ENCODE data around the gene TUBB1. TPM values are rescaled to one million over a fixed set of nuclear protein-coding genes. Genes with fewer than 3 reads are reported as not detected.
A peak's percentile ranks its signal among the peaks of the same experiment; 100 is the strongest.
"Not testable (repeated sequence)": the region's sequence is repeated elsewhere in the genome, so short reads cannot be mapped to it uniquely, and the experiment has no call there.

Gene TUBB1
- total and polyA plus RNA-seq, 2 of the 4 experiments (the other 2 are of a cell fraction): not detected

GRCh38 chr20:59010995-59011873 is 8.0 kb upstream of the TUBB1 start (continued):
- no peak for TF ChIP-seq ELK1 (IDR thresholded peaks at IDR 0.05; ENCODE audit: borderline replicate concordance, low read depth, low read length)
- no peak for TF ChIP-seq BHLHE40 (IDR thresholded peaks at IDR 0.05; ENCODE audit: low read depth, low read length)

GRCh38 chr20:59011874-59012157 is 7.4 kb upstream of the TUBB1 start:
- H3K9me1 ChIP-seq (ENCODE audit: insufficient read depth, low read length): peaks cover 15% of the 10 kb centered on the region
- H3K36me3 ChIP-seq (ENCODE audit: control insufficient read depth, insufficient read depth, low read length); dilution Hi-C loops (cut with HindIII; ENCODE audit: low sequenced_read_pairs, unreplicated experiment); H2BK120ac ChIP-seq (ENCODE audit: low read depth, low read length); H4K91ac ChIP-seq (ENCODE audit: insufficient read depth, low read depth, low read length); H3K27me3 ChIP-seq (ENCODE audit: control insufficient read depth, insufficient read depth, low read length); H4K5ac ChIP-seq (ENCODE audit: low read depth, low read length); H4K20me1 ChIP-seq (ENCODE audit: insufficient read depth, low read length); H3K27ac ChIP-seq (ENCODE audit: insufficient read depth, low read length); H2AFZ ChIP-seq (replicated peaks; ENCODE audit: low read length, poor library complexity); H2AK5ac ChIP-seq (ENCODE audit: low read depth, low read length); H3K9ac ChIP-seq (ENCODE audit: low read depth, low read length); intact Hi-C loops (cut with micrococcal nuclease); H3K4me2 ChIP-seq (ENCODE audit: low read depth, low read length); POLR2A ChIA-PET (ENCODE audit: unreplicated experiment); BruUV-seq (replicated peaks); H3K14ac ChIP-seq (replicated peaks; ENCODE audit: low read depth, low read length); H3K18ac ChIP-seq (ENCODE audit: low read depth, low read length); H4K8ac ChIP-seq (ENCODE audit: low read depth in 2 of 2, low read length in 2 of 2); H2BK20ac ChIP-seq (ENCODE audit: low read depth, low read length); H3K56ac ChIP-seq (ENCODE audit: extremely low read depth, insufficient read depth, low read length); H2BK5ac ChIP-seq (ENCODE audit: low read depth, low read length, poor library complexity, severe bottlenecking); CTCF ChIA-PET; H2AK9ac ChIP-seq (replicated peaks; ENCODE audit: low read depth, low read length, poor library complexity); DNase-seq; in situ Hi-C loops (cut with MboI; ENCODE audit: low sequenced_read_pairs); H3K4me3 ChIP-seq (ENCODE audit: insufficient read depth, low read depth, low read length); H2BK15ac ChIP-seq (ENCODE audit: low read depth, low read length); H3K79me1 ChIP-seq (ENCODE audit: low read depth in 1 of 2, low read length in 2 of 2); H3K23ac ChIP-seq (ENCODE audit: low read depth, low read length); ATAC-seq (ENCODE audit: low read depth); H3K9me3 ChIP-seq (ENCODE audit: control insufficient read depth, insufficient read depth, low read length): not testable (repeated sequence)
- peak overlapping the region; percentile 29; the same call in 1 of the 2 replicates for H3K4ac ChIP-seq (ENCODE audit: low read depth, low read length)
- peaks cover 18% of the 10 kb centered on the region for H3K4me1 ChIP-seq (ENCODE audit: control insufficient read depth, insufficient read depth, low read length)
- 100% methylated on average over 2 of the region's 3 CpGs; no CpG with 5 or more reads in 1 of the 2 experiments for WGBS, 2 experiments (ENCODE audit: extremely low coverage in 2 of 2, insufficient read length in 1 of 2)

All from IMR-90 (cell line).